Left lung (tissue), 10 donors: ENCODE results near the gene ATP5F1D. TPM values are rescaled to one million over a fixed set of nuclear protein-coding genes. Genes with fewer than 3 reads are reported as not detected.

ENCODE experiments used
- ATAC-seq: fragments of 200-7000 bp; cut with Tn5 transposase; one replicate; pipeline ENCODE4 v1.9.1; 2020; ENCODE audit warnings: moderate library complexity
- DNase-seq, 4 donors: peaks; one replicate each; pipeline ENCODE4 v3.0.0-alpha.2; 2013 to 2020
- H3K27ac ChIP-seq, 2 donors: fragments of 200-600 bp; sonication (generic) in 1 of 2; one replicate each; pipeline versions ENCODE4 v1.5.0 to v1.8.0; 2020 to 2021
- H3K27me3 ChIP-seq, 2 donors: fragments of 200-600 bp; sonication (generic) in 1 of 2; one replicate each; pipeline versions ENCODE4 v1.5.0 to v1.8.0; 2020 to 2021
- H3K36me3 ChIP-seq, 2 donors: fragments of 200-600 bp; sonication (generic) in 1 of 2; one replicate each; pipeline versions ENCODE4 v1.5.0 to v1.8.0; 2020 to 2021
- H3K4me1 ChIP-seq, 2 donors: fragments of 200-600 bp; one replicate each; pipeline ENCODE4 v1.8.0; 2021
- H3K4me3 ChIP-seq, 2 donors: fragments of 200-600 bp; sonication (generic) in 1 of 2; one replicate each; pipeline versions ENCODE4 v1.5.0 to v1.8.0; 2020 to 2021; ENCODE audit warnings: mild to moderate bottlenecking in 1 of 2
- H3K9me3 ChIP-seq, 2 donors: fragments of 200-600 bp; sonication (generic) in 1 of 2; one replicate each; pipeline versions ENCODE4 v1.5.0 to v1.8.0; 2020 to 2021
- CTCF ChIP-seq, 2 donors: fragments of 200-600 bp; sonication (generic) in 1 of 2; IDR thresholded peaks; one replicate each; pipeline versions ENCODE4 v1.5.0 to v1.8.0; 2021; ENCODE audit warnings: antibody characterized with exemption in 2 of 2
- intact Hi-C, 2 donors: fragments of 100-400 bp; cut with DNase I; formaldehyde crosslinking; loops; one replicate each; pipeline versions ENCODE4 v1.11.2 to v1.14.2; 2022
- polyA plus RNA-seq, 6 donors: library from polyadenylated mRNA; unstranded; fragments of 120-200 nt; gene quantifications; one replicate each; pipeline ENCODE4 v1.2.1, GENCODE V29; 2013; ENCODE audit not compliant: insufficient read length in 6 of 6
- total RNA-seq, 2 donors: library from RNA; stranded (reverse); fragmentation: NEBNext Ultra II Directional; extraction: Animal tissue kit (Norgen Biotek cat#: 25700); gene quantifications; one replicate each; pipeline ENCODE4 v1.2.1, GENCODE V29; 2021
- donor health status: DM: no; HTN: yes; CAD: no.
- donor health status: DM: no; HTN: no; CAD: no.

Gene ATP5F1D
- total and polyA plus RNA-seq, 8 donors: 55.0 to 161 (median 83.7) TPM

GRCh38 chr19:1251330-1252220, 10.0 kb downstream of the ATP5F1D start:
- Histone ChIP-seq H3K4me1 (peaks cover 15 to 57% of the 10 kb centered on the region in 2 donors), H3K4me3 (peak overlapping the region; percentile 78 to 99), H3K36me3 (peaks cover 9 to 55% of the 10 kb centered on the region in 2 donors), H3K27ac (peak overlapping the region; percentile 97 to 99), H3K27me3 (no peaks in the 10 kb centered on the region), H3K9me3 (no peaks in the 10 kb centered on the region)
- peak in 2 of 4 donors; percentile 90 to 95 for DNase-seq
- no peak for TF ChIP-seq CTCF (IDR thresholded peaks at IDR 0.05)
- intact Hi-C loops: no loop called here
- ATAC-seq: peak; percentile 1

GRCh38 chr19:1252221-1252820, 10.8 kb downstream of the ATP5F1D start:
- peak in 1 of 2 donors; percentile 14 for TF ChIP-seq CTCF (IDR thresholded peaks at IDR 0.05)
- peaks cover 9 to 62% of the 10 kb centered on the region in 2 donors for H3K36me3 ChIP-seq
- ATAC-seq: peak; percentile 37

GRCh38 chr19:1252821-1253513, 11.4 kb downstream of the ATP5F1D start:
- peaks cover 9 to 69% of the 10 kb centered on the region in 2 donors for H3K36me3 ChIP-seq
- H3K9me3 ChIP-seq: no peaks in the 10 kb centered on the region
- peaks cover 20 to 57% of the 10 kb centered on the region in 2 donors for H3K4me1 ChIP-seq
- DNase-seq (peak in 3 of 4 donors; percentile 83 to 98 (median 95)), ATAC-seq (peak; percentile 51)
- H3K4me3 ChIP-seq: peak overlapping the region; percentile 78 to 99
- TF ChIP-seq CTCF (IDR thresholded peaks at IDR 0.05): no peak
- H3K27ac ChIP-seq: peak overlapping the region; percentile 97 to 99
- no peaks in the 10 kb centered on the region for H3K27me3 ChIP-seq
- intact Hi-C loops: no loop called here

More at GRCh38 chr19:1252221-1252820, 10.8 kb downstream of the ATP5F1D start:
- intact Hi-C loops: no loop called here
- Histone ChIP-seq H3K4me1 (peaks cover 15 to 57% of the 10 kb centered on the region in 2 donors), H3K27ac (peak overlapping the region; percentile 97 to 99), H3K9me3 (no peaks in the 10 kb centered on the region), H3K27me3 (no peaks in the 10 kb centered on the region), H3K4me3 (peak overlapping the region; percentile 78 to 99)
- DNase-seq: peak in 3 of 4 donors; percentile 93 to 96 (median 93)

GRCh38 chr19:1253514-1254080, 12.0 kb downstream of the ATP5F1D start:
- no peaks in the 10 kb centered on the region for H3K9me3 ChIP-seq
- DNase-seq (no peak), ATAC-seq (peak; percentile 1)
- peak overlapping the region; percentile 78 to 99 for H3K4me3 ChIP-seq
- peaks cover 24 to 61% of the 10 kb centered on the region in 2 donors for H3K4me1 ChIP-seq
- intact Hi-C loops: no loop called here
- TF ChIP-seq CTCF (IDR thresholded peaks at IDR 0.05): no peak
- H3K27ac ChIP-seq: peak overlapping the region; percentile 97 to 99
- H3K27me3 ChIP-seq: no peaks in the 10 kb centered on the region
- peaks cover 9 to 75% of the 10 kb centered on the region in 2 donors for H3K36me3 ChIP-seq
